WTC11 (cell line): ENCODE measurements around the gene LAMC1. TPM values are rescaled to one million over a fixed set of nuclear protein-coding genes. Genes with fewer than 3 reads are reported as not detected.

Experiments used
- ATAC-seq: fragments of 200-7000 bp; cut with Tn5 transposase; 2 replicates; pipeline ENCODE4 v1.10.0; 2021; ENCODE audit warnings: mild to moderate bottlenecking, moderate library complexity
- CTCF ChIA-PET: fragments of 300-600 bp; sonication (Branson Sonifier 250); formaldehyde crosslinking; loops from one replicate; lab custom pipeline; 2021; ENCODE audit warnings: antibody characterized with exemption; lab: Charles Lee
- POLR2A ChIA-PET: fragments of 350-600 bp; sonication (Branson Sonifier 250); formaldehyde crosslinking; loops from one replicate; lab custom pipeline; 2021; ENCODE audit warnings: antibody characterized with exemption; lab: Charles Lee
- DNase-seq: peaks from one replicate; pipeline ENCODE4 v3.0.0; 2021; ENCODE audit warnings: low spot score
- H3K27ac Mint-ChIP-seq: 2 replicates; pipeline ENCODE4 v1.8.0; 2021; ENCODE audit warnings: mixed read lengths
- H3K27me3 Mint-ChIP-seq: 2 replicates; pipeline ENCODE4 v1.8.0; 2021; ENCODE audit warnings: low read depth, mild to moderate bottlenecking, moderate library complexity, mixed read lengths
- H3K36me3 Mint-ChIP-seq: 2 replicates; pipeline ENCODE4 v1.8.0; 2021; ENCODE audit warnings: mixed read lengths
- H3K4me1 Mint-ChIP-seq: 2 replicates; pipeline ENCODE4 v1.8.0; 2022; ENCODE audit warnings: mixed read lengths
- H3K4me3 Mint-ChIP-seq: 2 replicates; pipeline ENCODE4 v1.8.0; 2021; ENCODE audit warnings: mild to moderate bottlenecking, moderate library complexity, mixed read lengths
- H3K9me3 Mint-ChIP-seq: 2 replicates; pipeline ENCODE4 v1.8.0; 2021; ENCODE audit warnings: mixed read lengths
- ATF2 ChIP-seq: sonication (generic); formaldehyde crosslinking; IDR thresholded peaks from 2 replicates; pipeline ENCODE4 v1.8.1; 2022; ENCODE audit warnings: low read depth, missing genetic modification reagents, borderline replicate concordance
- CDX4 ChIP-seq: fragments of 250-450 bp; sonication (Bioruptor Pico); IDR thresholded peaks from 2 replicates; pipeline ENCODE4 v1.9.0; 2021; ENCODE audit warnings: moderate library complexity, mild to moderate bottlenecking, inconsistent platforms, borderline replicate concordance
- CREM ChIP-seq: sonication (generic); formaldehyde crosslinking; IDR thresholded peaks from 2 replicates; pipeline ENCODE4 v1.8.1; 2022; ENCODE audit warnings: mild to moderate bottlenecking, missing genetic modification reagents, moderate library complexity
- FOXJ3 ChIP-seq: sonication (generic); formaldehyde crosslinking; IDR thresholded peaks from 2 replicates; pipeline ENCODE4 v1.9.0; 2021; ENCODE audit warnings: missing genetic modification reagents, mild to moderate bottlenecking, borderline replicate concordance
- JAZF1 ChIP-seq: fragments of 250-450 bp; sonication (Bioruptor Pico); IDR thresholded peaks from 2 replicates; pipeline ENCODE4 v1.9.0; 2021; ENCODE audit warnings: moderate library complexity, mild to moderate bottlenecking, inconsistent platforms
- RELA ChIP-seq: sonication (generic); formaldehyde crosslinking; IDR thresholded peaks from 2 replicates; pipeline ENCODE4 v1.8.1; 2022; ENCODE audit warnings: missing genetic modification reagents, mild to moderate bottlenecking, borderline replicate concordance
- SMAD3 ChIP-seq: sonication (generic); formaldehyde crosslinking; IDR thresholded peaks from 2 replicates; pipeline ENCODE4 v1.8.0; 2022; ENCODE audit warnings: missing genetic modification reagents, mild to moderate bottlenecking, borderline replicate concordance
- TEAD1 ChIP-seq: sonication (generic); formaldehyde crosslinking; IDR thresholded peaks from 2 replicates; pipeline ENCODE4 v1.8.0; 2022; ENCODE audit warnings: mild to moderate bottlenecking, missing genetic modification reagents
- USF2 ChIP-seq: sonication (generic); formaldehyde crosslinking; IDR thresholded peaks from 2 replicates; pipeline ENCODE4 v1.8.1; 2023; ENCODE audit warnings: mild to moderate bottlenecking, missing genetic modification reagents, moderate library complexity
- ZNF121 ChIP-seq: sonication (generic); formaldehyde crosslinking; IDR thresholded peaks from 2 replicates; pipeline ENCODE4 v1.8.0; 2023; ENCODE audit warnings: missing genetic modification reagents
- ZNF317 ChIP-seq: sonication (generic); formaldehyde crosslinking; IDR thresholded peaks from 2 replicates; pipeline ENCODE4 v1.8.1; 2023; ENCODE audit warnings: low read depth, mild to moderate bottlenecking, moderate library complexity, missing genetic modification reagents, borderline replicate concordance
- total RNA-seq: library from RNA; stranded (reverse); gene quantifications from 3 replicates; pipeline ENCODE4 v1.2.3, GENCODE V29; 2021
- TF ChIP-seq, protein P1 (sequence below): sonication (generic); formaldehyde crosslinking; IDR thresholded peaks from 2 replicates; pipeline ENCODE4 v1.8.0; 2022; ENCODE audit warnings: mild to moderate bottlenecking, missing genetic modification reagents
- TF ChIP-seq, protein P2 (sequence below): sonication (generic); formaldehyde crosslinking; conservative IDR thresholded peaks from 2 replicates; pipeline ENCODE4 v1.8.1; 2023; ENCODE audit warnings: mild to moderate bottlenecking, low read depth, missing genetic modification reagents, moderate library complexity
- TF ChIP-seq, protein P3 (sequence below): sonication (generic); formaldehyde crosslinking; IDR thresholded peaks from 2 replicates; pipeline ENCODE4 v1.8.1; 2022; ENCODE audit warnings: mild to moderate bottlenecking, moderate library complexity, missing genetic modification reagents
- TF ChIP-seq, protein P4 (sequence below): fragments of 250-450 bp; sonication (Bioruptor Pico); IDR thresholded peaks from 2 replicates; pipeline ENCODE4 v2.1.2; 2022; ENCODE audit warnings: mild to moderate bottlenecking, moderate library complexity
- TF ChIP-seq, protein P5 (sequence below): sonication (generic); formaldehyde crosslinking; IDR thresholded peaks from 2 replicates; pipeline ENCODE4 v1.8.1; 2023; ENCODE audit warnings: mild to moderate bottlenecking, moderate library complexity, missing genetic modification reagents
- TF ChIP-seq, protein P6 (sequence below): sonication (generic); formaldehyde crosslinking; IDR thresholded peaks from 2 replicates; pipeline ENCODE4 v1.8.1; 2023; ENCODE audit warnings: mild to moderate bottlenecking, missing genetic modification reagents, borderline replicate concordance

Gene LAMC1
- total RNA-seq, 1 experiment from 2014 or later: 162 TPM

DNA sequence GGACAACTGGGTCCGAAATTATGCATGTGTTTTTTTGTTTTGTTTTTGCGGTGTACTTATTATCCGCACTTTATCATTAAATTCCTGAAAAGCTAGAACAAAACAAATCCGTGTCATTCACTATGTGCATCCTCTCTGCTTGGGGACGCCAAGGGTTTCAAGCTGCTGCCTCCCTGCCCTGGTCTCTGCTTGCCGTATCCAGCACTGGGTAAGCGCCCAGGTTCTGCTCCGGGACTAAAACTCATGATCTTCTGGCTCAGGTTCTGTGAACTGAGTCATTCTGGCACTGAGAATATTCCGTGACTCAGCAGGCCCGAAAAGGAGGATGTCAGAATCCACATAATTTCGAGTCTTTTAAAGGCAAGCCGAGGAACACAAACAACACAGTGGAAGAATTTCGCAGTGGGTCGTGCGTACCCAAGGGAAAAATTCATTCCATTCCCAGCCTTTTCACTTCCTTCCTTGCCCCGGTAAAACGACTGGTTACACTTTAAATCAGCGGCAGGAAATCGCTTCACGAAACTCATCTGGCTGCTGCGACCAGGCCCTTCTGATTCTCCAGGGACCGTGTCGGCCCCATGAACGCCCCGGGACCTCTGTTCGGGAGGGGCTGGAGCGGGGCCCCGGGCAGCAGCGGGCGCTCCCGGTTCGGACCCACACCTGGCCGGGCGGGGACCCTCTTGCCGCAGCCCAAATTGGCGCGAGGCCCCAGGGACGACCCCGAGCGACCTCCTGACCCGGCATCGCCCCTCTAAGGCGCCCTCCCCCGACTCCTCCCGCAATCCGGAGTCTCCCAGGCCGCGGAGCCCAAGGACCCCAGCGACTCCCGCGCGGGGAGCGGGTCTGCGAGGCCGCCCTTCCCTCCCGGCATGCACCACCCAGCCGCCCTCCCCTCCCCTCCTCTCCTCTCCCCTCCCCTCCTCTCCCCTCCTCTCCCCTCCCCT, 746 bp upstream of the LAMC1 start:
- H3K36me3 Mint-ChIP-seq: no peaks in the 10 kb centered on the region
- H3K4me1 Mint-ChIP-seq: peaks cover 49% of the 10 kb centered on the region
- ATAC-seq: peak; percentile 58
- CTCF ChIA-PET: interaction anchor here (1.2 kb wide), 1 partner anchor 60 kb away, joined by 7 read pairs; no protein-coding TSS in a partner anchor
- no peaks in the 10 kb centered on the region for H3K9me3 Mint-ChIP-seq
- peak overlapping the region; percentile 86 for H3K4me3 Mint-ChIP-seq
- peak; percentile 80 for DNase-seq
- peak overlapping the region; percentile 71 for H3K27ac Mint-ChIP-seq
- H3K27me3 Mint-ChIP-seq: peaks cover 9% of the 10 kb centered on the region
- POLR2A ChIA-PET: interaction anchor here (0.5 to 1.5 kb wide), 2 partner anchors 60 to 106 kb away, joined by 3 to 5 read pairs; no protein-coding TSS in a partner anchor
- 0 out of 2 replicates have a peak, but pooled peaks have one; percentile 13 for TF ChIP-seq TEAD1 (CRISPR knock-in tag)
- TF ChIP-seq, protein P1, sequence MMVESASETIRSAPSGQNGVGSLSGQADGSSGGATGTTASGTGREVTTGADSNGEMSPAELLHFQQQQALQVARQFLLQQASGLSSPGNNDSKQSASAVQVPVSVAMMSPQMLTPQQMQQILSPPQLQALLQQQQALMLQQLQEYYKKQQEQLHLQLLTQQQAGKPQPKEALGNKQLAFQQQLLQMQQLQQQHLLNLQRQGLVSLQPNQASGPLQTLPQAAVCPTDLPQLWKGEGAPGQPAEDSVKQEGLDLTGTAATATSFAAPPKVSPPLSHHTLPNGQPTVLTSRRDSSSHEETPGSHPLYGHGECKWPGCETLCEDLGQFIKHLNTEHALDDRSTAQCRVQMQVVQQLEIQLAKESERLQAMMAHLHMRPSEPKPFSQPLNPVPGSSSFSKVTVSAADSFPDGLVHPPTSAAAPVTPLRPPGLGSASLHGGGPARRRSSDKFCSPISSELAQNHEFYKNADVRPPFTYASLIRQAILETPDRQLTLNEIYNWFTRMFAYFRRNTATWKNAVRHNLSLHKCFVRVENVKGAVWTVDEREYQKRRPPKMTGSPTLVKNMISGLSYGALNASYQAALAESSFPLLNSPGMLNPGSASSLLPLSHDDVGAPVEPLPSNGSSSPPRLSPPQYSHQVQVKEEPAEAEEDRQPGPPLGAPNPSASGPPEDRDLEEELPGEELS (CRISPR knock-in tag): peak; percentile 59; the same call in 1 of the 2 replicates
- TF ChIP-seq ATF2 (CRISPR knock-in tag): no peak
- no peak for TF ChIP-seq ZNF121
- no peak for TF ChIP-seq ZNF317
- TF ChIP-seq SMAD3 (CRISPR knock-in tag): no peak
- TF ChIP-seq, protein P2, sequence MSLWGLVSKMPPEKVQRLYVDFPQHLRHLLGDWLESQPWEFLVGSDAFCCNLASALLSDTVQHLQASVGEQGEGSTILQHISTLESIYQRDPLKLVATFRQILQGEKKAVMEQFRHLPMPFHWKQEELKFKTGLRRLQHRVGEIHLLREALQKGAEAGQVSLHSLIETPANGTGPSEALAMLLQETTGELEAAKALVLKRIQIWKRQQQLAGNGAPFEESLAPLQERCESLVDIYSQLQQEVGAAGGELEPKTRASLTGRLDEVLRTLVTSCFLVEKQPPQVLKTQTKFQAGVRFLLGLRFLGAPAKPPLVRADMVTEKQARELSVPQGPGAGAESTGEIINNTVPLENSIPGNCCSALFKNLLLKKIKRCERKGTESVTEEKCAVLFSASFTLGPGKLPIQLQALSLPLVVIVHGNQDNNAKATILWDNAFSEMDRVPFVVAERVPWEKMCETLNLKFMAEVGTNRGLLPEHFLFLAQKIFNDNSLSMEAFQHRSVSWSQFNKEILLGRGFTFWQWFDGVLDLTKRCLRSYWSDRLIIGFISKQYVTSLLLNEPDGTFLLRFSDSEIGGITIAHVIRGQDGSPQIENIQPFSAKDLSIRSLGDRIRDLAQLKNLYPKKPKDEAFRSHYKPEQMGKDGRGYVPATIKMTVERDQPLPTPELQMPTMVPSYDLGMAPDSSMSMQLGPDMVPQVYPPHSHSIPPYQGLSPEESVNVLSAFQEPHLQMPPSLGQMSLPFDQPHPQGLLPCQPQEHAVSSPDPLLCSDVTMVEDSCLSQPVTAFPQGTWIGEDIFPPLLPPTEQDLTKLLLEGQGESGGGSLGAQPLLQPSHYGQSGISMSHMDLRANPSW (CRISPR knock-in tag): no peak
- TF ChIP-seq, protein P3, sequence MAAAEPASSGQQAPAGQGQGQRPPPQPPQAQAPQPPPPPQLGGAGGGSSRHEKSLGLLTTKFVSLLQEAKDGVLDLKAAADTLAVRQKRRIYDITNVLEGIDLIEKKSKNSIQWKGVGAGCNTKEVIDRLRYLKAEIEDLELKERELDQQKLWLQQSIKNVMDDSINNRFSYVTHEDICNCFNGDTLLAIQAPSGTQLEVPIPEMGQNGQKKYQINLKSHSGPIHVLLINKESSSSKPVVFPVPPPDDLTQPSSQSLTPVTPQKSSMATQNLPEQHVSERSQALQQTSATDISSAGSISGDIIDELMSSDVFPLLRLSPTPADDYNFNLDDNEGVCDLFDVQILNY (CRISPR knock-in tag): no peak
- TF ChIP-seq, protein P4, sequence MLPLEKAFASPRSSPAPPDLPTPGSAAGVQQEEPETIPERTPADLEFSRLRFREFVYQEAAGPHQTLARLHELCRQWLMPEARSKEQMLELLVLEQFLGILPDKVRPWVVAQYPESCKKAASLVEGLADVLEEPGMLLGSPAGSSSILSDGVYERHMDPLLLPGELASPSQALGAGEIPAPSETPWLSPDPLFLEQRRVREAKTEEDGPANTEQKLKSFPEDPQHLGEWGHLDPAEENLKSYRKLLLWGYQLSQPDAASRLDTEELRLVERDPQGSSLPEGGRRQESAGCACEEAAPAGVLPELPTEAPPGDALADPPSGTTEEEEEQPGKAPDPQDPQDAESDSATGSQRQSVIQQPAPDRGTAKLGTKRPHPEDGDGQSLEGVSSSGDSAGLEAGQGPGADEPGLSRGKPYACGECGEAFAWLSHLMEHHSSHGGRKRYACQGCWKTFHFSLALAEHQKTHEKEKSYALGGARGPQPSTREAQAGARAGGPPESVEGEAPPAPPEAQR (CRISPR knock-in tag): no peak
- TF ChIP-seq RELA: 0 out of 2 replicates have a peak, but pooled peaks have one; percentile 36
- no peak for TF ChIP-seq JAZF1 (CRISPR knock-in tag)
- no peak for TF ChIP-seq CREM (CRISPR knock-in tag)
- TF ChIP-seq, protein P5, sequence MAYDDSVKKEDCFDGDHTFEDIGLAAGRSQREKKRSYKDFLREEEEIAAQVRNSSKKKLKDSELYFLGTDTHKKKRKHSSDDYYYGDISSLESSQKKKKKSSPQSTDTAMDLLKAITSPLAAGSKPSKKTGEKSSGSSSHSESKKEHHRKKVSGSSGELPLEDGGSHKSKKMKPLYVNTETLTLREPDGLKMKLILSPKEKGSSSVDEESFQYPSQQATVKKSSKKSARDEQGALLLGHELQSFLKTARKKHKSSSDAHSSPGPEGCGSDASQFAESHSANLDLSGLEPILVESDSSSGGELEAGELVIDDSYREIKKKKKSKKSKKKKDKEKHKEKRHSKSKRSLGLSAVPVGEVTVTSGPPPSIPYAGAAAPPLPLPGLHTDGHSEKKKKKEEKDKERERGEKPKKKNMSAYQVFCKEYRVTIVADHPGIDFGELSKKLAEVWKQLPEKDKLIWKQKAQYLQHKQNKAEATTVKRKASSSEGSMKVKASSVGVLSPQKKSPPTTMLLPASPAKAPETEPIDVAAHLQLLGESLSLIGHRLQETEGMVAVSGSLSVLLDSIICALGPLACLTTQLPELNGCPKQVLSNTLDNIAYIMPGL (CRISPR knock-in tag): peak; percentile 38; the same call in 1 of the 2 replicates
- TF ChIP-seq, protein P6, sequence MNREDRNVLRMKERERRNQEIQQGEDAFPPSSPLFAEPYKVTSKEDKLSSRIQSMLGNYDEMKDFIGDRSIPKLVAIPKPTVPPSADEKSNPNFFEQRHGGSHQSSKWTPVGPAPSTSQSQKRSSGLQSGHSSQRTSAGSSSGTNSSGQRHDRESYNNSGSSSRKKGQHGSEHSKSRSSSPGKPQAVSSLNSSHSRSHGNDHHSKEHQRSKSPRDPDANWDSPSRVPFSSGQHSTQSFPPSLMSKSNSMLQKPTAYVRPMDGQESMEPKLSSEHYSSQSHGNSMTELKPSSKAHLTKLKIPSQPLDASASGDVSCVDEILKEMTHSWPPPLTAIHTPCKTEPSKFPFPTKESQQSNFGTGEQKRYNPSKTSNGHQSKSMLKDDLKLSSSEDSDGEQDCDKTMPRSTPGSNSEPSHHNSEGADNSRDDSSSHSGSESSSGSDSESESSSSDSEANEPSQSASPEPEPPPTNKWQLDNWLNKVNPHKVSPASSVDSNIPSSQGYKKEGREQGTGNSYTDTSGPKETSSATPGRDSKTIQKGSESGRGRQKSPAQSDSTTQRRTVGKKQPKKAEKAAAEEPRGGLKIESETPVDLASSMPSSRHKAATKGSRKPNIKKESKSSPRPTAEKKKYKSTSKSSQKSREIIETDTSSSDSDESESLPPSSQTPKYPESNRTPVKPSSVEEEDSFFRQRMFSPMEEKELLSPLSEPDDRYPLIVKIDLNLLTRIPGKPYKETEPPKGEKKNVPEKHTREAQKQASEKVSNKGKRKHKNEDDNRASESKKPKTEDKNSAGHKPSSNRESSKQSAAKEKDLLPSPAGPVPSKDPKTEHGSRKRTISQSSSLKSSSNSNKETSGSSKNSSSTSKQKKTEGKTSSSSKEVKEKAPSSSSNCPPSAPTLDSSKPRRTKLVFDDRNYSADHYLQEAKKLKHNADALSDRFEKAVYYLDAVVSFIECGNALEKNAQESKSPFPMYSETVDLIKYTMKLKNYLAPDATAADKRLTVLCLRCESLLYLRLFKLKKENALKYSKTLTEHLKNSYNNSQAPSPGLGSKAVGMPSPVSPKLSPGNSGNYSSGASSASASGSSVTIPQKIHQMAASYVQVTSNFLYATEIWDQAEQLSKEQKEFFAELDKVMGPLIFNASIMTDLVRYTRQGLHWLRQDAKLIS (CRISPR knock-in tag): no peak
- TF ChIP-seq USF2: no peak
- no peak for TF ChIP-seq FOXJ3
- no peak for TF ChIP-seq CDX4 (CRISPR knock-in tag)
